Brain microvascular endothelial cell (primary cell): ENCODE measurements around the gene MOGAT2.

Source experiments
- DNase-seq: peaks from one replicate; pipeline ENCODE4 v3.0.0-alpha.2; 2020
- H3K27ac ChIP-seq: fragments of 250-450 bp; sonication (Bioruptor Pico); 2 replicates; pipeline ENCODE4 v1.5.1; 2020; ENCODE audit warnings: mild to moderate bottlenecking, moderate library complexity
- H3K27me3 ChIP-seq: fragments of 250-450 bp; sonication (Bioruptor Pico); replicated peaks from 2 replicates; pipeline ENCODE4 v1.5.1; 2020; ENCODE audit warnings: mild to moderate bottlenecking
- H3K36me3 ChIP-seq: fragments of 250-450 bp; sonication (Bioruptor Pico); replicated peaks from 2 replicates; pipeline ENCODE4 v1.5.1; 2020; ENCODE audit warnings: mild to moderate bottlenecking
- H3K4me3 ChIP-seq: 2 replicates; pipeline ENCODE4 v1.5.1; 2011; ENCODE audit warnings: low read depth, mild to moderate bottlenecking, control low read depth, low read length, moderate library complexity
- CTCF ChIP-seq: IDR thresholded peaks from 2 replicates; pipeline ENCODE4 v1.5.1; 2011; ENCODE audit warnings: low read depth, mild to moderate bottlenecking, moderate library complexity, low read length, control low read depth, inconsistent platforms; ENCODE audit errors: missing control alignments
- in situ Hi-C: cut with HindIII; loops from 2 replicates; pipeline ENCODE4 v1.10.0; 2017; ENCODE audit warnings: low sequenced_read_pairs, low pct_ligation_motif_present

The MOGAT2 gene

DNA sequence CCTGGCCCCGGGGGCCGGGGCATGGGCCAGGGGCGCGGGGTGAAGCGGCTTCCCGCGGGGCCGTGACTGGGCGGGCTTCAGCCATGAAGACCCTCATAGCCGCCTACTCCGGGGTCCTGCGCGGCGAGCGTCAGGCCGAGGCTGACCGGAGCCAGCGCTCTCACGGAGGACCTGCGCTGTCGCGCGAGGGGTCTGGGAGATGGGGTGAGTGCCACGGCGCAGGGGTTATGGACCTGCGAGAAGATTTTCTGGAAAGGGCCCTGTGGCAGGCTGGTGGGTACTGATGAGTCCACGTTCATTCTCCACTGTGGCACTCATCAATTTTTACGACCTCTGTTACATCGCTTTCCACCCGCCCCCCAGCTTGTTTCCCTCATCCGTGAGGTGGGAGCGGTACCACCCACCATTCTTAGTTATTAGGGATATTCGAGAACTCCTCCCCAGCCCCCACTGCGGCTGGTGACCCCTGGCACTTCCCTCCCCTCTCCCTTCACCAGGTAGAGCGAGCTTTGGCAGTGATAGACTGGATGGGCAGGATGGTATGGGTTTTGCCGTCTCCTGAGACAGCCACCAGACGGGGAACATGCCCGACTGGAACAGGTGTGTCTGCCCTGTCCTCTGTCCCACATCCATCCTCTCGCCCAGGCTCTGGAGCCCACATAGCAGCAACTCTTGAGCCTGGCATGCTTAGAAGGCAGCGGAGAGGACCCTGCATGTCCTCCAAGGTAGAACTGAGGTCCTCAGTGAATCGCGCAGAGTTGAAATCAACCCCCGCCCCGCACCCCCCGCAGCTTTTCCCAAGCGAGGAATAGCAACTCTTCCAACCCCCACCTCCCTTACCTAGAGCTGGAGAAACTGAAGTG is 51.5 kb downstream of the MOGAT2 start:
- no peak overlapping the region for H3K27ac ChIP-seq
- in situ Hi-C loops, result no loop called here
- no peak for TF ChIP-seq CTCF
- no peaks in the 10 kb centered on the region for H3K36me3 ChIP-seq
- H3K4me3 ChIP-seq, result peak overlapping the region; percentile 31
- DNase-seq, result no peak
- peaks cover 19% of the 10 kb centered on the region for H3K27me3 ChIP-seq

GRCh38 chr11:75770102-75770501 is 52.5 kb downstream of the MOGAT2 start:
- Histone ChIP-seq H3K27me3 (peaks cover 19% of the 10 kb centered on the region), H3K4me3 (no peak overlapping the region), H3K36me3 (no peaks in the 10 kb centered on the region), H3K27ac (no peak overlapping the region)
- in situ Hi-C loops, result no loop called here
- DNase-seq, result no peak
- TF ChIP-seq CTCF, result no peak

DNA sequence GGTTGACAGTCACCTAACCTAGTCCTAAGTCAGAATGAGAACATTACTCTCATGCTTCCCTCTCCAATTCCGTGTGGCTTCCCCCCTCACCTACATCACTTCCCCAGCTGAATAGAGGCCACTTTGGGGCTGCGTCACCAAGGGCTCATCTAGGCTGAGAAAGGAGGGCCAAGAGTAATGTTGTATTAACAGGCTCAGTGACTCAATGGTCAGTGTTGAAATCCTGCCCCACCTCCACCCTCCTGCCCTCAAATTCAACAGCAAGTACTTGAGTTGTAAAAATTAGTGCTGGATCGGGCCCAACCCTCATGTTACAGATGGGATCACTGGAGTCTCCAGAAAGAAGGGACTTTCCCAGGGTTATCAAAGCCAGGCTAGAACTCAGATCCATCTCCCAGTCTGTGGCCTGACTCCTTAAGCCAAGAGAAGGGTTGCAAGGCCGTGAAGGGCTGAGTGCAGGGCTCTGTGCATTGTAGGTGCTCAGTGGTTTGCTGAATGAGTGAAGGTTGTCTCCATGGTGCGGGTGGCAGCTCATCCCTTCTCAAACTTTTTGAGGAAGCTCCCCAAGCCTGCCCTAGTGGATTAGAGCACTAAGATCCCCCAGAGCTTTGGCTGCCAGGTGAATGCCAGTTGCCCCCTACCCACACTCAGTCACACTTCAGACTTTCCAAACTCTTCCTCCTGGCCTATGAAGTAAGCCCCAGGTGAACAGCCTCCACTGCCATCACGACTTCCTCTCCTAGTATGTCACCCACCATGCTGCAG is 54.2 kb downstream of the MOGAT2 start:
- Histone ChIP-seq H3K4me3 (no peak overlapping the region), H3K27ac (no peak overlapping the region), H3K27me3 (peaks cover 19% of the 10 kb centered on the region), H3K36me3 (no peaks in the 10 kb centered on the region)
- no peak for TF ChIP-seq CTCF
- in situ Hi-C loops, result no loop called here
- peak; percentile 16 for DNase-seq

GRCh38 chr11:75773595-75774353 is 56.1 kb downstream of the MOGAT2 start:
- no peak overlapping the region for H3K4me3 ChIP-seq
- peaks cover 14% of the 10 kb centered on the region for H3K27me3 ChIP-seq
- in situ Hi-C loops, result no loop called here
- no peaks in the 10 kb centered on the region for H3K36me3 ChIP-seq
- TF ChIP-seq CTCF, result no peak
- DNase-seq, result no peak
- no peak overlapping the region for H3K27ac ChIP-seq

GRCh38 chr11:75775056-75775455 is 57.4 kb downstream of the MOGAT2 start:
- no peak for DNase-seq
- Histone ChIP-seq H3K4me3 (no peak overlapping the region), H3K27me3 (peaks cover 4% of the 10 kb centered on the region), H3K36me3 (no peaks in the 10 kb centered on the region), H3K27ac (no peak overlapping the region)
- in situ Hi-C loops, result no loop called here
- no peak for TF ChIP-seq CTCF
